Calu3 (cell line): ENCODE measurements around the gene HSPA12B. TPM values are rescaled to one million over a fixed set of nuclear protein-coding genes. Genes with fewer than 3 reads are reported as not detected.

Source experiments
- BruUV-seq: library from RNA; stranded (reverse); fragments of 400-500 nt; replicated peaks from 2 replicates; lab custom pipeline; 2021; lab: Mats Ljungman, UMichigan
- CTCF ChIA-PET: fragments of 300-600 bp; sonication (Branson Sonifier 250); formaldehyde crosslinking; loops from one replicate; lab custom pipeline; 2022; ENCODE audit warnings: antibody characterized with exemption; lab: Charles Lee
- DNase-seq: peaks from one replicate; pipeline ENCODE4 v3.0.0; 2022
- H3K27ac Mint-ChIP-seq: one replicate; pipeline ENCODE4 v1.8.0; 2022; ENCODE audit warnings: mixed read lengths; ENCODE audit not compliant: unreplicated experiment
- H3K27me3 Mint-ChIP-seq: one replicate; pipeline ENCODE4 v1.8.0; 2022; ENCODE audit warnings: mixed read lengths; ENCODE audit not compliant: unreplicated experiment
- H3K36me3 Mint-ChIP-seq: one replicate; pipeline ENCODE4 v1.8.0; 2022; ENCODE audit warnings: mild to moderate bottlenecking, moderate library complexity, mixed read lengths; ENCODE audit not compliant: insufficient read depth, unreplicated experiment
- H3K4me1 Mint-ChIP-seq: one replicate; pipeline ENCODE4 v1.8.0; 2022; ENCODE audit warnings: mild to moderate bottlenecking, low read depth, mixed read lengths; ENCODE audit not compliant: unreplicated experiment
- H3K4me3 Mint-ChIP-seq: one replicate; pipeline ENCODE4 v1.8.0; 2022; ENCODE audit warnings: mild to moderate bottlenecking, low read depth, moderate library complexity, mixed read lengths; ENCODE audit not compliant: unreplicated experiment
- H3K9me3 Mint-ChIP-seq: one replicate; pipeline ENCODE4 v1.8.0; 2022; ENCODE audit warnings: low read depth, mixed read lengths; ENCODE audit not compliant: unreplicated experiment
- CTCF ChIP-seq: fragments of 200-600 bp; IDR thresholded peaks from one replicate; pipeline ENCODE4 v1.8.0; 2022; ENCODE audit warnings: antibody characterized with exemption; ENCODE audit not compliant: unreplicated experiment
- intact Hi-C: fragments of 100-400 bp; cut with micrococcal nuclease; formaldehyde crosslinking; loops from one replicate; pipeline ENCODE4 v1.10.0; 2022; ENCODE audit not compliant: unreplicated experiment
- total RNA-seq: library from RNA; stranded (reverse); gene quantifications from 2 replicates; pipeline ENCODE4 v1.2.3, GENCODE V29; 2022

Gene HSPA12B
- total RNA-seq, 1 experiment from 2014 or later: not detected

DNA sequence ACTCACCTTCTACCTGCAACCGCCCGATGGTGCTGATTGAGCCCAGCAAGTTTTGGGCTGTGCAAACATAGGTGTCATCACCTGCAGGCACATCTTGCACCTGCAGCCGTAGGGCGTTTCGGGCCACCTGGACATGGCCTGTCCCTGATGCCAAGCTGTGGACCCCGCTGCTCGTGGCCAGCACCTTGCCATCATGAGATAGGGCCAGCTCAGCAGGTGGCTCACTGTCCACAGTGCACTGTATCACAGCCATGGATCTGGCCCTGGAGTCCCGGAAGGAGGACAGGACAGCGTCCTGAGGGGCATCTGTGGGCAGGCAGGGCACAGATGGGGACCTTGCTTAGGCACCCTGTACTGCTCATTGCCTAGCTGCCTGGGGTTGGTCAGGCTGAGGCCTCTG is 40.6 kb upstream of the HSPA12B start:
- no peaks in the 10 kb centered on the region for H3K4me1 Mint-ChIP-seq
- no peak overlapping the region for H3K4me3 Mint-ChIP-seq
- intact Hi-C loops: no loop called here
- no peaks in the 10 kb centered on the region for H3K9me3 Mint-ChIP-seq
- CTCF ChIA-PET: no interaction called here
- H3K27ac Mint-ChIP-seq: no peak overlapping the region
- peaks cover 30% of the 10 kb centered on the region for H3K27me3 Mint-ChIP-seq
- no TSS peak for BruUV-seq
- DNase-seq: no peak
- H3K36me3 Mint-ChIP-seq: no peaks in the 10 kb centered on the region
- no peak for TF ChIP-seq CTCF

GRCh38 chr20:3692706-3693294 is 39.7 kb upstream of the HSPA12B start:
- CTCF ChIA-PET: no interaction called here
- DNase-seq: no peak
- Mint-ChIP-seq H3K9me3 (no peaks in the 10 kb centered on the region), H3K4me1 (no peaks in the 10 kb centered on the region), H3K36me3 (no peaks in the 10 kb centered on the region), H3K27me3 (peaks cover 21% of the 10 kb centered on the region), H3K4me3 (no peak overlapping the region), H3K27ac (no peak overlapping the region)
- no TSS peak for BruUV-seq
- intact Hi-C loops: no loop called here
- TF ChIP-seq CTCF: no peak

DNA sequence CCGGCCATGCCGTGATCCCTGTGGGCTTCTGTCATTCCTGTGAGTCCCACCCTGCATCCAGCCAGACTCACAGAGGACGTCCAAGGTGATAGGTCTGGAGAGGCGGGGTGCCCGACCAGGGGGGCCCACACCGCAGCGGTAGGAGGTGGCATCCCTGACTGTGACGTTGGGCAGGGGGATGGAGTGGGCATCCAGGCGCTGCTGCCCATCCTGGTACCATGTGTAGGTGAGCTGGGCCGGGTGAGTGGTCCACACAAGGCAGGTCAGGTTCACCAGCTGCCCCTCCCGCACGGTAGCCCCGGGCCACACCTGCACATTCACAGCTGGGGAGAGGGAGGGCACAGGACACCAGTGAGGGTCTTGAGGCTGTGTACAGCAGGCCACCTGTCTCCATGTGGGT is 39.1 kb upstream of the HSPA12B start:
- TF ChIP-seq CTCF: no peak
- H3K4me1 Mint-ChIP-seq: no peaks in the 10 kb centered on the region
- H3K9me3 Mint-ChIP-seq: no peaks in the 10 kb centered on the region
- no peak overlapping the region for H3K27ac Mint-ChIP-seq
- no peak overlapping the region for H3K4me3 Mint-ChIP-seq
- BruUV-seq: no TSS peak
- intact Hi-C loops: no loop called here
- CTCF ChIA-PET: no interaction called here
- DNase-seq: no peak
- H3K27me3 Mint-ChIP-seq: peaks cover 18% of the 10 kb centered on the region
- H3K36me3 Mint-ChIP-seq: no peaks in the 10 kb centered on the region

DNA sequence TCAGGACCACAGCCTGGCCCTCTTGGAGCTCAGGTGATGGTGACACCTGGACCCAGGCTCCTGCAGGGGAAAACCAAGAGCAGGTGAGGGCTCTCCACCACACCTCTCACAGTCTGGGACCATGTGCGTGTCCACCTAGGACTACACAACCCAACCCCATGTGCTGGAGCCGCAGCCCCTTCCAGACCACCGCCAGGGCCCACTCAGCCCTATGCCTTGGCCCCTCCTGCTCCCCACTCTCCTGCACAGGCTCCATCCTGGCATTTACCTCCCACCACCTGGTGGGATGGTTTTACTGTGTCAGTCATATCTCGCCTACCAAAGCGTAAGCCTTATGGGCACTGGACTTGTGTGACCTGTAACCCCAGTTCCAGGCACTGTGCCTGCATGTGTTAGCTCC is 37.6 kb upstream of the HSPA12B start:
- CTCF ChIA-PET: interaction anchor here (1.7 kb wide), 1 partner anchor 16 kb away, joined by 5 read pairs; no protein-coding TSS in a partner anchor
- Mint-ChIP-seq H3K36me3 (no peaks in the 10 kb centered on the region), H3K9me3 (no peaks in the 10 kb centered on the region), H3K27me3 (peaks cover 15% of the 10 kb centered on the region), H3K4me1 (no peaks in the 10 kb centered on the region), H3K4me3 (no peak overlapping the region), H3K27ac (no peak overlapping the region)
- no peak for DNase-seq
- no TSS peak for BruUV-seq
- intact Hi-C loops: no loop called here
- no peak for TF ChIP-seq CTCF
